ENCODE data around the gene PYGL. TPM values are rescaled to one million over a fixed set of nuclear protein-coding genes. Genes with fewer than 3 reads are reported as not detected.

The PYGL gene
- total and polyA plus RNA-seq, 2 experiments from 2014 or later: 57.6 to 93.8 TPM

- no peak for TF ChIP-seq CTCF (conservative IDR thresholded peaks at IDR 0.05; ENCODE audit: low read depth in 2 of 2)
- no peak for TF ChIP-seq JUNB (IDR thresholded peaks at IDR 0.05; ENCODE audit: unreplicated experiment)
- TF ChIP-seq NANOG (IDR thresholded peaks at IDR 0.05; ENCODE audit: borderline replicate concordance): no peak
- no peak for TF ChIP-seq STAT1 (IDR thresholded peaks at IDR 0.05; ENCODE audit: unreplicated experiment)
- no peak for TF ChIP-seq ZNF462 (CRISPR knock-in tag; IDR thresholded peaks at IDR 0.05)
- TF ChIP-seq ZNF331 (CRISPR knock-in tag; IDR thresholded peaks at IDR 0.05; ENCODE audit: low read depth): no peak
- TF ChIP-seq, protein P1, sequence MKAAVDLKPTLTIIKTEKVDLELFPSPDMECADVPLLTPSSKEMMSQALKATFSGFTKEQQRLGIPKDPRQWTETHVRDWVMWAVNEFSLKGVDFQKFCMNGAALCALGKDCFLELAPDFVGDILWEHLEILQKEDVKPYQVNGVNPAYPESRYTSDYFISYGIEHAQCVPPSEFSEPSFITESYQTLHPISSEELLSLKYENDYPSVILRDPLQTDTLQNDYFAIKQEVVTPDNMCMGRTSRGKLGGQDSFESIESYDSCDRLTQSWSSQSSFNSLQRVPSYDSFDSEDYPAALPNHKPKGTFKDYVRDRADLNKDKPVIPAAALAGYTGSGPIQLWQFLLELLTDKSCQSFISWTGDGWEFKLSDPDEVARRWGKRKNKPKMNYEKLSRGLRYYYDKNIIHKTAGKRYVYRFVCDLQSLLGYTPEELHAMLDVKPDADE (IDR thresholded peaks at IDR 0.05): no peak
- TF ChIP-seq POLR2AphosphoS5 (IDR thresholded peaks at IDR 0.05; ENCODE audit: low read depth): no peak
- no peak for TF ChIP-seq ZNF114 (CRISPR knock-in tag; IDR thresholded peaks at IDR 0.05)
- no peak for TF ChIP-seq EZH2phosphoT487 (IDR thresholded peaks at IDR 0.05; ENCODE audit: unreplicated experiment)
- no peak for TF ChIP-seq CREB1 (CRISPR knock-in tag; IDR thresholded peaks at IDR 0.05; ENCODE audit: low read depth)
- TF ChIP-seq EZH2 (IDR thresholded peaks at IDR 0.05; ENCODE audit: low read depth, unreplicated experiment): no peak
- no peak for TF ChIP-seq REST (IDR thresholded peaks at IDR 0.05; ENCODE audit: unreplicated experiment)
- H3K4me3 Mint-ChIP-seq: no peak overlapping the region
- no peaks in the 10 kb centered on the region for H3K9me3 Mint-ChIP-seq
- H4K20me1 ChIP-seq (replicated peaks; ENCODE audit: insufficient read depth): no peaks in the 10 kb centered on the region
- H3K36me3 ChIP-seq (ENCODE audit: insufficient read depth): no peaks in the 10 kb centered on the region
- peaks cover 34% of the 10 kb centered on the region for H3K4me1 Mint-ChIP-seq
- peaks cover 17% of the 10 kb centered on the region for H3K4me1 ChIP-seq (ENCODE audit: insufficient read depth)
- no peaks in the 10 kb centered on the region for H3K9me2 ChIP-seq (ENCODE audit: insufficient read depth)
- H3F3A ChIP-seq (replicated peaks; ENCODE audit: low read depth): no peaks in the 10 kb centered on the region
- H3K4me3 ChIP-seq: no peak overlapping the region
- H2AFZ ChIP-seq: peak overlapping the region; percentile 12; the same call in 1 of the 2 replicates
- no peak overlapping the region for H3K4me2 ChIP-seq
- no peaks in the 10 kb centered on the region for H3K27me3 ChIP-seq (ENCODE audit: insufficient read depth)
- no peaks in the 10 kb centered on the region for H3K79me2 ChIP-seq (replicated peaks; ENCODE audit: insufficient read depth)
- no peak overlapping the region for H3K27ac ChIP-seq (ENCODE audit: low read depth)
- H3K27me3 Mint-ChIP-seq (ENCODE audit: insufficient read depth, low read depth, poor library complexity): peaks cover 1% of the 10 kb centered on the region
- H3K27ac Mint-ChIP-seq: no peak overlapping the region
- no peak for ATAC-seq
- H3K36me3 Mint-ChIP-seq (ENCODE audit: low read depth): no peaks in the 10 kb centered on the region
- DNase-seq (ENCODE audit: low spot score): no peak
These were observed 80.0 kb downstream of the PYGL start for GRCh38 chr14:50864237-50864636.

Data from GM23338 (cell line).